LNCaP clone FGC (cell line): Measurements from ENCODE around the gene VDR.

ENCODE experiments used
- DNase-seq: peaks from one replicate; pipeline ENCODE4 v3.0.0-alpha.2; 2011; ENCODE audit warnings: low read depth
- H3K4me3 ChIP-seq: 2 replicates; pipeline ENCODE4 v1.5.1; 2011; ENCODE audit warnings: mild to moderate bottlenecking, low read depth, low read length, control low read depth
- CTCF ChIP-seq: IDR thresholded peaks from 2 replicates; pipeline ENCODE4 v1.5.1; 2012; ENCODE audit warnings: mild to moderate bottlenecking; ENCODE audit not compliant: control insufficient read depth, insufficient read depth; ENCODE audit errors: extremely low read depth

The VDR gene

GRCh38 chr12:47946413-47947323 lies 41.9 kb upstream of the VDR start:
- DNase-seq = no peak
- H3K4me3 ChIP-seq = no peak overlapping the region
- no peak for TF ChIP-seq CTCF

GRCh38 chr12:47945341-47945728 lies 40.5 kb upstream of the VDR start:
- TF ChIP-seq CTCF = no peak
- DNase-seq = no peak
- H3K4me3 ChIP-seq = no peak overlapping the region

DNA sequence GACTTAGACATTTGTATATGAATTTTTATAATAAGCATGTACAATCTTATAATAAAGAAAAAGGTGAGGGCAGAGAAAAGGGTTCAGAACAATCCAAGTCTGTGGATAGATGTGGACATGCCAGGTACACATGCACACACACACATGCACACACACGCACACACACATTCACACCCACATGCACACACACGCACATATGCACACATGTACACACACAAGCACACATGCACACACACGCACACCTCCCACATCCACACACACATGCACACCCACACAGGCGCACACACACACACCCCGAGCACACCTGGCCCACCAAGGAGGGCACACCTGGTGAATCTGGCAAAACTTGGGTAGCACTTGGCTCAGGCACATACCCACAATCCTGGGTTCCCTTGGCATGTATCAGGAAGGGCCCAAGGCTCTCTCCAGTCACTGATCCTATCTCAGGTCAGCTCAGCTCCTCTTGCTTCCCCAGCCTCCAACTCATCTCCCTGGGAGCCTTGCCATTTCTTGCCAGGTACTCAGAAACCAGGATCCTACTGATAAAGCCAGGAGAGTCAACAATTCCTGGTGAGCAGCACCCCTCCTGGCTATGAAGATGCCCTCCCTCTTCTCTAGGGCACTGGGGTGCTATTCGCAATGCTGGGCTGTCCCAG lies 40.0 kb upstream of the VDR start:
- peak; percentile 45 for DNase-seq
- no peak for TF ChIP-seq CTCF
- no peak overlapping the region for H3K4me3 ChIP-seq

- H3K4me3 ChIP-seq = no peak overlapping the region
- no peak for TF ChIP-seq CTCF
- no peak for DNase-seq
These were observed 39.0 kb upstream of the VDR start for GRCh38 chr12:47943623-47944340.

GRCh38 chr12:47942614-47943225 lies 37.9 kb upstream of the VDR start:
- H3K4me3 ChIP-seq = no peak overlapping the region
- no peak for TF ChIP-seq CTCF
- DNase-seq = no peak

- no peak for DNase-seq
- no peak overlapping the region for H3K4me3 ChIP-seq
- 0 out of 2 replicates have a peak, but pooled peaks have one; percentile 4 for TF ChIP-seq CTCF
These were observed 37.2 kb upstream of the VDR start for GRCh38 chr12:47941871-47942613.
